ENCODE data around the gene CISH.

CISH gene

GRCh38 chr3:50650018-50650417 lies 38.4 kb upstream of the CISH start:
- no peak overlapping the region for H3K4me3 ChIP-seq (ENCODE audit: low read depth, low read length)
- no peak for TF ChIP-seq CTCF (IDR thresholded peaks at IDR 0.05; ENCODE audit: low read depth, low read length)

DNA sequence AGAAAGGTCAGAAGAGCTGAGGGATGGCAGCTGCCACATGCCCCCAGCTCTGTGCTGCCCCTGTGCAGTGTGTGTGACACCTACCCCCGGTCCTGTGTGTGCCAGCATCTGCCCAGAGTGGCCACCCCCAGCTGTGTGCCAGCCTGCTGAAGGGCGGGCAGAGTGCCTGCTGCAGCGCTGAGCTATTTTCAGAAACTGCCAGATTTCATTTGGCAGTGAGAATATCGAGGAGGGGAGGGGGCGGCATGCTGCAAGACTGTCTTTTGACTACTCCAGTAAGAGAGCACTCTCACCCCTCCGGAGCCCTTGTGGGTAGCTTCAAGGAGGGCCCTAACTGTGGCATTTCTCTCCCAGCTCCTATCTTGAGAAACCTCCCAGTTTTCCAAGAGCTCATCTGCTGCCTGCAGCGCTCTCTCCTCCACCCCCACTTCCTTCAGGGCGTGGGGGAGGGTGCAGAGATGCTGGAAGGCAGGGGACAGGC lies 37.9 kb upstream of the CISH start:
- H3K4me3 ChIP-seq (ENCODE audit: low read depth, low read length), result no peak overlapping the region
- no peak for TF ChIP-seq CTCF (IDR thresholded peaks at IDR 0.05; ENCODE audit: low read depth, low read length)

DNA sequence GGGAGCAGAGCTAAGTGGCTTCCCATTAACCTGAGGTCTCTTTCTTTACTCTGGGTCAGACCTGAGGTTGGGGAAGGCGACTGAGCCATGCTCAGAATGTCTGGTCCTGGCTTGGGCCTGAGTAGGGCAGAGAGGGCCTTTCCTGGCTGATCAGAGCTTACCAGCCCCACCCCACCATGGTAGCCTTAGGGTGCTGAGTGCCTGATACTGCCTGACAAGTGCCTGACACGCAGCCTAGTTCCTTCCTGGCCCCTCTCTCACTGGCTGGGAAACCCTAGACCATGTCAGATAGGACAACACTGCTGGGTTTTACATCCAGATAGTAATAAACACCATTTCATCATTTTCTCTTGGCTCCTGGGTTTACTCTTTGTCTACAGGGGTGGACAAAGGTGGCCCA lies 37.4 kb upstream of the CISH start:
- H3K4me3 ChIP-seq (ENCODE audit: low read depth, low read length), result no peak overlapping the region
- no peak for TF ChIP-seq CTCF (IDR thresholded peaks at IDR 0.05; ENCODE audit: low read depth, low read length)

DNA sequence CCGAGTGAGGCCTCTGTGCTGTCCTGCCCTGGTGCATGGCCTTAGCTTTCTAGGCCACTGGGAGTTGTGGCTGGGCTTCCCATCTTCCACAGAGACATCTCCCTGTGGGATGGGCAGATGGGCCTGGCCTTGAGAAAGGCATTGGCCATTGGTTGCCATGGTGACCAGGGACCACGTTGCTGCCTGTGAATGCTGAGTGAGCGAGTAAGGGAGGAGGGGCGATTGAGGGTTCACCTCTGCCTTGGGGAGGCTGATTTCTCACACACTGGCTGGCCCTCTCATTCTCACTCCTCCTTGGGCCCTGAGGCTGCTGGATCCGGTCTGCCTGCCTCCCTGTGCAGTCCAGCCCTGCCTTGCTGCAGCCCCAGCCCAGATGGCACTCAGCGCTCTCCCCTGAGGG lies 36.7 kb upstream of the CISH start:
- no peak for TF ChIP-seq CTCF (IDR thresholded peaks at IDR 0.05; ENCODE audit: low read depth, low read length)
- H3K4me3 ChIP-seq (ENCODE audit: low read depth, low read length), result no peak overlapping the region

DNA sequence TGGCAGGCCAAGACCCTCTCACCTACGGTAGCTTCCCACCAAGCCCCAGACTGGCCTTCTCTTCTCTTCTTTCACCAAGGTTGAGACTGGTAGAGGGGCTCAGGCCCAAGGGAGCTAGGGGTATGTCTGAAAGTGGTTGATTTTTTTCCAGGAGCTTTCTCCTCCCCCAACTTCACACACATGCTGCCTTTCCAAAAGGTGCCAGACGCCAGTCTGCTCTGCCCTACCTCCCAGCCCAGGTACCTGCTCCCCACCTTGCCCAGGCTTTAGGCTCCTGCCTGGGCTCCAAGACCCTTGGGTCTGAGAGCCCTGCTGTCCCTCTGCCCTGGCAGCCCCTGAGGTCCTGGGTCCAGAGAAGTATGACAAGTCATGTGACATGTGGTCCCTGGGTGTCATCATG lies 33.8 kb upstream of the CISH start:
- no peak overlapping the region for H3K4me3 ChIP-seq (ENCODE audit: low read depth, low read length)
- no peak for TF ChIP-seq CTCF (IDR thresholded peaks at IDR 0.05; ENCODE audit: low read depth, low read length)

DNA sequence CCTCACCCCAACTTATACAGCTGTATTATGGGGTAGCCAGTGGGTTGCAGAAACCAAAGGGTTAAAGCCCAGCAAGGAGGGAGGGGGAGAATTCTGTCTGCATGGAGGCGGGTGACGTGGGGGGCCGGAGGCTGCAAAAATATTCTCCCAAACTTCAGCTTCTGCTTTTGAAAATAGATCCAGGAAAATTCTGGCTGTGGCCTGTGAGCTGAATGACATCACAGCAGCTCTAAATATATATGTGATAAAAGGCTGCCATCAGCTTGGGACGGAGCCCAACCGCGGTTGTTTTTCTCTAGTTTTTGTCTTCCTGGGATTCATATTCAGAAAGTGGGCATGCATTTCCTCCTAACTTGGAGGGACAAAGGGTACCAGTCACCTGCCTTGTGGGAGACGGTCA lies 33.0 kb upstream of the CISH start:
- no peak overlapping the region for H3K4me3 ChIP-seq (ENCODE audit: low read depth, low read length)
- no peak for TF ChIP-seq CTCF (IDR thresholded peaks at IDR 0.05; ENCODE audit: low read depth, low read length)

DNA sequence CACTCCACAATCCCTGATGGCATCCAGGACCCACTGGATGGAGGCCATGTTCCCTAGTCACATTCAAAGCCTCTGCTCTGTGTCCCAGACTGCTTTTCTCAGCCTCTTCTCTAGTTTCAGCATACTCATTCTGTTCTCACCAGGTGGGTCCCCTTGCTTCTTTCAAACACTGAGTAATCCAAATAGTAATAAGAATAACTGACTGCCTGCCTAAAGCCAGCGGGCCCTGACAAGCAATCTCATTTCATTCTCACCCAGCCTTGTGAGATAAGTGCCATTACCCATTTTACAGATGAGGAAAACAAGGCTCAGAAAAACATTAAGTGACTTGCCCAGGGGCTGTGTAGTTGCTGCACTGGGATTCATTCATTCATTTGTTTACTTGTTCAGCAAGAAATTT lies 30.8 kb upstream of the CISH start:
- no peak overlapping the region for H3K4me3 ChIP-seq (ENCODE audit: low read depth, low read length)
- TF ChIP-seq CTCF (IDR thresholded peaks at IDR 0.05; ENCODE audit: low read depth, low read length), result no peak
